ENCODE data around the gene C9orf57. TPM values are rescaled to one million over a fixed set of nuclear protein-coding genes. Genes with fewer than 3 reads are reported as not detected.

Gene C9orf57
- polyA plus RNA-seq, 1 donor (not counting 4 experiments of a cell fraction or from before 2014, with no cell fraction given): not detected

- no peaks in the 10 kb centered on the region for H3K27me3 ChIP-seq (ENCODE audit: control insufficient read depth, extremely low read depth, insufficient read depth, low read length)
- dilution Hi-C loops (cut with MboI; ENCODE audit: extremely low pct_ligation_motif_present, low sequenced_read_pairs): loop anchor here (25.0 kb wide), 1 partner anchor 215 kb away; no protein-coding TSS in a partner anchor
- no peak for TF ChIP-seq CTCF (optimal IDR thresholded peaks at IDR 0.05 in 1 of 3, IDR thresholded peaks at IDR 0.05 in 1 of 3, conservative IDR thresholded peaks at IDR 0.05 in 1 of 3; ENCODE audit: extremely low read depth in 1 of 3, insufficient read depth in 2 of 3, low read length in 3 of 3)
- TF ChIP-seq EZH2 (IDR thresholded peaks at IDR 0.05; ENCODE audit: low read length): no peak
- no peak overlapping the region for H3K4me2 ChIP-seq (ENCODE audit: control insufficient read depth, extremely low read depth, insufficient read depth, low read depth, low read length)
- no peak overlapping the region for H2AFZ ChIP-seq (ENCODE audit: control insufficient read depth, low read length)
- DNase-seq (ENCODE audit: low read depth, low spot score) (no peak), FAIRE-seq (no peak)
- H3K79me2 ChIP-seq (ENCODE audit: control insufficient read depth, insufficient read depth, low read length): no peaks in the 10 kb centered on the region
- no peaks in the 10 kb centered on the region for H4K20me1 ChIP-seq (ENCODE audit: control insufficient read depth, extremely low read depth, insufficient read depth, low read length)
- H3K4me3 ChIP-seq (ENCODE audit: control insufficient read depth in 2 of 3, extremely low read depth in 1 of 3, insufficient read depth in 2 of 3, low read depth in 1 of 3, low read length in 3 of 3): no peak overlapping the region
- no peaks in the 10 kb centered on the region for H3K36me3 ChIP-seq (ENCODE audit: control insufficient read depth in 2 of 2, extremely low read depth in 1 of 2, insufficient read depth in 2 of 2, low read length in 2 of 2)
- no peaks in the 10 kb centered on the region for H3K9me3 ChIP-seq (ENCODE audit: control insufficient read depth, low read depth, low read length)
- H3K4me1 ChIP-seq (ENCODE audit: control insufficient read depth, extremely low read depth, insufficient read depth, low read length): no peaks in the 10 kb centered on the region
- no peaks in the 10 kb centered on the region for H3K9me1 ChIP-seq (ENCODE audit: control insufficient read depth, extremely low read depth, insufficient read depth, low read length)
- no peak overlapping the region for H3K9ac ChIP-seq (ENCODE audit: control insufficient read depth, extremely low read depth, insufficient read depth, low read length)
- H3K27ac ChIP-seq (ENCODE audit: control insufficient read depth, insufficient read depth, low read length): no peak overlapping the region
These were observed 13.6 kb downstream of the C9orf57 start for GRCh38 chr9:72046630-72047456.

- no peak for FAIRE-seq
- Histone ChIP-seq H3K36me3 (ENCODE audit: control insufficient read depth in 2 of 2, extremely low read depth in 1 of 2, insufficient read depth in 2 of 2, low read length in 2 of 2) (no peaks in the 10 kb centered on the region), H3K9ac (ENCODE audit: control insufficient read depth, extremely low read depth, insufficient read depth, low read length) (no peak overlapping the region), H3K9me1 (ENCODE audit: control insufficient read depth, extremely low read depth, insufficient read depth, low read length) (no peaks in the 10 kb centered on the region), H2AFZ (ENCODE audit: control insufficient read depth, low read length) (no peak overlapping the region), H3K9me3 (ENCODE audit: control insufficient read depth, low read depth, low read length) (no peaks in the 10 kb centered on the region), H4K20me1 (ENCODE audit: control insufficient read depth, extremely low read depth, insufficient read depth, low read length) (no peaks in the 10 kb centered on the region), H3K27ac (ENCODE audit: control insufficient read depth, insufficient read depth, low read length) (no peak overlapping the region), H3K79me2 (ENCODE audit: control insufficient read depth, insufficient read depth, low read length) (no peaks in the 10 kb centered on the region), H3K4me2 (ENCODE audit: control insufficient read depth, extremely low read depth, insufficient read depth, low read depth, low read length) (no peak overlapping the region), H3K4me3 (ENCODE audit: control insufficient read depth in 2 of 3, extremely low read depth in 1 of 3, insufficient read depth in 2 of 3, low read depth in 1 of 3, low read length in 3 of 3) (no peak overlapping the region), H3K4me1 (ENCODE audit: control insufficient read depth, extremely low read depth, insufficient read depth, low read length) (no peaks in the 10 kb centered on the region), H3K27me3 (ENCODE audit: control insufficient read depth, extremely low read depth, insufficient read depth, low read length) (no peaks in the 10 kb centered on the region)
- dilution Hi-C loops (cut with MboI; ENCODE audit: extremely low pct_ligation_motif_present, low sequenced_read_pairs): loop anchor here (25.0 kb wide), 1 partner anchor 218 kb away; no protein-coding TSS in a partner anchor
- DNase-seq (ENCODE audit: low read depth, low spot score): no peak
- no peak for TF ChIP-seq CTCF (optimal IDR thresholded peaks at IDR 0.05 in 1 of 3, IDR thresholded peaks at IDR 0.05 in 1 of 3, conservative IDR thresholded peaks at IDR 0.05 in 1 of 3; ENCODE audit: extremely low read depth in 1 of 3, insufficient read depth in 2 of 3, low read length in 3 of 3)
These were observed 16.3 kb downstream of the C9orf57 start for GRCh38 chr9:72044095-72044494.
